ENCODE results near the gene UVSSA.

- TF ChIP-seq CTCF (IDR thresholded peaks at IDR 0.05) (no peak), POLR2A (IDR thresholded peaks at IDR 0.05) (no peak)
Measured at GRCh38 chr4:1401409-1402020, 54.5 kb downstream of the UVSSA start.

Measured in ovary (tissue), 3 donors.